HepG2 (cell line): ENCODE results near the gene HTR1D. TPM values are rescaled to one million over a fixed set of nuclear protein-coding genes. Genes with fewer than 3 reads are reported as not detected.
A peak's percentile ranks its signal among the peaks of the same experiment; 100 is the strongest.

ENCODE experiments used
- BCL3 ChIP-seq: sonication (generic); formaldehyde crosslinking; IDR thresholded peaks from 2 replicates; pipeline ENCODE4 v1.5.1; 2020; ENCODE audit warnings: mild to moderate bottlenecking, missing genetic modification reagents, moderate library complexity
- GFI1 ChIP-seq: sonication (generic); formaldehyde crosslinking; IDR thresholded peaks from 2 replicates; pipeline ENCODE4 v1.5.0; 2020; ENCODE audit warnings: missing genetic modification reagents, mild to moderate bottlenecking, borderline replicate concordance
- HDAC1 ChIP-seq: sonication (generic); formaldehyde crosslinking; IDR thresholded peaks from 2 replicates; pipeline ENCODE4 v1.5.1; 2020; ENCODE audit warnings: mild to moderate bottlenecking, missing genetic modification reagents
- MTF2 ChIP-seq: sonication (generic); formaldehyde crosslinking; IDR thresholded peaks from 2 replicates; pipeline ENCODE4 v1.5.0; 2020; ENCODE audit warnings: missing genetic modification reagents, borderline replicate concordance
- TCF12 ChIP-seq, 2 experiments: fragments of 450-650 bp in 1 of 2; sonication (generic) in 1 of 2; formaldehyde crosslinking in 1 of 2; IDR thresholded peaks; 2 replicates each; pipeline versions ENCODE4 v1.6.1 to v1.8.0; 2017 to 2022; ENCODE audit warnings: antibody characterized with exemption in 1 of 2, mild to moderate bottlenecking in 1 of 2, missing genetic modification reagents in 1 of 2, moderate library complexity in 1 of 2
- TCF7 ChIP-seq: sonication (generic); IDR thresholded peaks from 2 replicates; pipeline ENCODE4 v1.6.1; 2016; ENCODE audit warnings: antibody characterized with exemption, low read depth
- TGIF2 ChIP-seq: IDR thresholded peaks from 2 replicates; pipeline ENCODE4 v1.6.1; 2016; ENCODE audit warnings: control low read depth, missing compliant biosample characterization
- ZFP37 ChIP-seq: sonication (generic); formaldehyde crosslinking; IDR thresholded peaks from 2 replicates; pipeline ENCODE4 v1.4.0; 2020; ENCODE audit warnings: missing genetic modification reagents, borderline replicate concordance
- ZNF121 ChIP-seq: sonication (generic); formaldehyde crosslinking; IDR thresholded peaks from 2 replicates; pipeline ENCODE4 v1.5.0; 2020; ENCODE audit warnings: mild to moderate bottlenecking, missing genetic modification reagents
- ZNF646 ChIP-seq: sonication (generic); formaldehyde crosslinking; IDR thresholded peaks from 2 replicates; pipeline ENCODE4 v1.9.0; 2021; ENCODE audit warnings: mild to moderate bottlenecking, missing genetic modification reagents
- polyA plus RNA-seq, 8 experiments: library from polyadenylated mRNA; depleted of rRNA in 3 of 8; stranded (reverse) in 7 of 8; unstranded in 1 of 8; fragments of >200 nt; fragmentation: Illumina TruSeq in 4 of 8; extraction: Trizol in 4 of 8; gene quantifications; 2 replicates each; pipeline versions ENCODE4 v1.2.1 to v1.2.3, GENCODE V29; 2011 to 2016; ENCODE audit warnings: low read depth in 4 of 8, missing spikeins in 1 of 8, mixed read lengths in 1 of 8; ENCODE audit not compliant: insufficient read depth in 1 of 8
- total RNA-seq, 5 experiments: library from RNA; depleted of rRNA; stranded (reverse); fragments of >200 nt; fragmentation: Illumina TruSeq; extraction: Trizol; gene quantifications; 2 replicates each; pipeline ENCODE4 v1.2.3, GENCODE V29; 2016; ENCODE audit warnings: low read depth in 1 of 5

Gene HTR1D
- total and polyA plus RNA-seq, 2 of the 13 experiments (the other 11 are each of a cell fraction or from before 2014, with no cell fraction given) = 0.04 to 0.07 TPM

GRCh38 chr1:23215751-23216449, 1.4 kb downstream of the HTR1D start (continued):
- TF ChIP-seq HDAC1 (CRISPR knock-in tag) (no peak), TCF12 (IDR thresholded peaks at IDR 0.05) (no peak), TCF12 (CRISPR knock-in tag; IDR thresholded peaks at IDR 0.05) (no peak), TCF7 (0 out of 2 replicates have a peak, but pooled peaks have one; percentile 6), BCL3 (CRISPR knock-in tag) (0 out of 2 replicates have a peak, but pooled peaks have one; percentile 37), TGIF2 (CRISPR knock-in tag) (no peak), GFI1 (CRISPR knock-in tag) (no peak), ZNF646 (no peak), ZFP37 (no peak), MTF2 (CRISPR knock-in tag) (no peak), ZNF121 (CRISPR knock-in tag) (no peak)
